Mononuclear cell (primary cell): ENCODE data around the gene ARFGAP3. TPM values are rescaled to one million over a fixed set of nuclear protein-coding genes. Genes with fewer than 3 reads are reported as not detected.

Source experiments
- H3K27me3 ChIP-seq: 2 replicates; pipeline ENCODE4 v1.6.0; 2011; ENCODE audit warnings: low read length, control low read depth; ENCODE audit not compliant: insufficient read depth
- H3K4me1 ChIP-seq: 2 replicates; pipeline ENCODE4 v1.5.1; 2011; ENCODE audit warnings: mild to moderate bottlenecking, low read length, control low read depth; ENCODE audit not compliant: insufficient read depth
- H3K4me3 ChIP-seq: 2 replicates; pipeline ENCODE4 v1.5.1; 2011; ENCODE audit warnings: mild to moderate bottlenecking, low read length, moderate library complexity
- H3K9me3 ChIP-seq: 2 replicates; pipeline ENCODE4 v1.5.1; 2011; ENCODE audit warnings: low read depth, mild to moderate bottlenecking, control low read depth, low read length
- total RNA-seq: library from RNA; depleted of rRNA; stranded (reverse); fragments of >200 nt; gene quantifications from one replicate; pipeline ENCODE4 v1.2.3, GENCODE V29; 2012

The ARFGAP3 gene
- total RNA-seq, 1 donor, result 39.9 TPM

GRCh38 chr22:42829302-42829701, 27.8 kb downstream of the ARFGAP3 start:
- Histone ChIP-seq H3K9me3 (no peaks in the 10 kb centered on the region), H3K27me3 (no peaks in the 10 kb centered on the region), H3K4me3 (no peak overlapping the region), H3K4me1 (no peaks in the 10 kb centered on the region)

DNA sequence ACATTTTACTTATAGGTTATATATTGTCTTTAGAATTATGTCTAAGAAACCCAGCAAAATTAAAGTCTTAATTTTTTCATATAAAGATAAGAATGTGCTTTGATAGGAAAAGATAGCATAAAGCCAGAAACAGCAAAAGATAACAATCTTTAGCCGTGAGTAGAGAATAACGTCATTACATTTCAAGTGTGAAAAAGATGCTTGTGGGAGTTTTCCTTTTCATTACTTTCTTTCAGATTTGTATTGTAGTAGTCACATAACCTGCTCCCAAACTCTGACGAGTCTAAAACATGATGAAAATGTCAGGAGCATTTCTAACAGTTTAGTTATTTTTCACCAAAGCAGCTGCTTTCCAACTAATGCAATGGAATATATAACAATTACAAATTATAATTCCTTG, 31.3 kb downstream of the ARFGAP3 start:
- no peak overlapping the region for H3K4me3 ChIP-seq
- no peaks in the 10 kb centered on the region for H3K27me3 ChIP-seq
- no peaks in the 10 kb centered on the region for H3K4me1 ChIP-seq
- no peaks in the 10 kb centered on the region for H3K9me3 ChIP-seq

DNA sequence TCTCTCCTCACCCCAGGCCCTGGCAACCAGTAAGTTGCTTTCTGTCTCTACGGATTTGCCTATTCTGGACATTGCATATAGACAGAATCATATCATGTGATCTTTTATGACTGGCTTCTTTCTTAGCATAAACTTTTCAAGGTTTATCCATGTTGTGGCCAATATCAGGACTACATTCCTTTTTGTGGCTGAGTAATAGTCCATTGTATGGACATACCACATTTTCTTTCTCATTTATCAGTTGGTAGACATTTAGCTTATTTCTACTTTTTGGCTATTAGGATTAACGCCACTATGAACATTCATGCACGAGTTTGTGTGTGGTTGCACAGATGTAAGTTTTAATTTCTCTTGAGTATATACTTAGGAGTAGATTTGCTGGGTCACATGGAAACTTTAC, 35.7 kb downstream of the ARFGAP3 start:
- Histone ChIP-seq H3K9me3 (no peaks in the 10 kb centered on the region), H3K27me3 (no peaks in the 10 kb centered on the region), H3K4me1 (no peaks in the 10 kb centered on the region), H3K4me3 (no peak overlapping the region)

- H3K4me1 ChIP-seq, result no peaks in the 10 kb centered on the region
- no peak overlapping the region for H3K4me3 ChIP-seq
- H3K27me3 ChIP-seq, result no peaks in the 10 kb centered on the region
- no peaks in the 10 kb centered on the region for H3K9me3 ChIP-seq
These were observed 36.9 kb downstream of the ARFGAP3 start for GRCh38 chr22:42820045-42820763.

GRCh38 chr22:42819412-42820044, 37.5 kb downstream of the ARFGAP3 start:
- H3K9me3 ChIP-seq, result no peaks in the 10 kb centered on the region
- H3K4me3 ChIP-seq, result no peak overlapping the region
- H3K4me1 ChIP-seq, result no peaks in the 10 kb centered on the region
- H3K27me3 ChIP-seq, result no peaks in the 10 kb centered on the region

DNA sequence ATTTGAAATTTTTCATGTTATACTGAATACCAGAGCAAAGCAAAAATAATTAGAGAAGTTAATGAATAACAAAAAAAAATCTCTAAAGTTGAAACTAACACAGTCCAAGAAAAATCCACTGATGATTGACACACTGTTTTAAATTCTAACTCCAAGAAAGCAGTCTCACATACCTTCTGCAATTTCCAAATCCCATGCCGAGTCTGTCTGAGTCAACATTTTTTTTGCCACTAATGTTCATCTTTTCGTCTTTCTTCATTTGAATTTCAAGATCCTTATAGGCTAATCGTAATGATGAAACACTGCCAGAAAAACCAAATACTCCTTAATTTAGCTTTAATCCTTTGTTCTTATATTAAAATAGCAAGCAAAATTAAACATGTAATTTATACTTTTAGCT, 39.5 kb downstream of the ARFGAP3 start:
- no peak overlapping the region for H3K4me3 ChIP-seq
- H3K9me3 ChIP-seq, result no peaks in the 10 kb centered on the region
- H3K27me3 ChIP-seq, result no peaks in the 10 kb centered on the region
- H3K4me1 ChIP-seq, result no peaks in the 10 kb centered on the region

DNA sequence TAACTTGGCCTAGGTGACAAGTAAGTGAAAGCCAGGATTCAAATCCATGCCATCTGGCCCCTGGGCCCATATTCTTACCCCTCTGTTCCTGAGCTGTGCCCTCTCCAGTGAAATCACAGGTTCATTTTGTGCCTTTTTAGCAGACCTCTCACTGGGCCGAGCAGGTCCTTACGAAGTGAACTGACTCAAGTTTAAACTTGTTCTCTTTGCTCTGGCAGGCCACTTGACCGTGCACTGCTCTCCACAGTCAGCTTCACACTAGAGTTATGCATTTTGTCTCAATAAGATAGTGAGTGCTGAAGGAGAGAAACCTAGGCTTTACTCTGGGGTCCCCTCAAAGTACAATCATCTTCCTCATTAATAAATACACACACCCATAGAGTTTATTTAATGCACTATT, 40.7 kb downstream of the ARFGAP3 start:
- no peaks in the 10 kb centered on the region for H3K9me3 ChIP-seq
- no peaks in the 10 kb centered on the region for H3K27me3 ChIP-seq
- H3K4me1 ChIP-seq, result no peaks in the 10 kb centered on the region
- no peak overlapping the region for H3K4me3 ChIP-seq

- Histone ChIP-seq H3K4me1 (no peaks in the 10 kb centered on the region), H3K27me3 (no peaks in the 10 kb centered on the region), H3K9me3 (no peaks in the 10 kb centered on the region), H3K4me3 (no peak overlapping the region)
These were observed 42.5 kb downstream of the ARFGAP3 start for GRCh38 chr22:42814616-42815015.

DNA sequence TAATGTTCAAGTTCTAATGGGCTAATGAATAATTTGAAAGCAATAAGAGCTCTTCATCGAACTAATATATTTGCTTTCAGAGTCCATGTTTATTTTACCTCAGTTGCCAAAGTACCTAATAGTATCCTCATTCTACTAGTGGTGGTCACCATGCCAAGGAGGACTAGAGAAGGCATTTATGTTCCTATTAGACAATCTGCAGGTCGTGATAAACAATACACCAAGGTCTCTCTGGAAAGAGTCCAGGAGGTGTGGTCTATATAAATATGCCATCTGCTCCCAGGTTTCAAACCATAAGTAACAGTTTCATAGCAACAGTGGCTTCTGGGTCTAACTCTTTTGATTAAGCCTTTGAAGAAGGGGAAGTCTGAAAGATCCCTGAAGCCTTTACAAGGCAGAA, 42.9 kb downstream of the ARFGAP3 start:
- Histone ChIP-seq H3K9me3 (no peaks in the 10 kb centered on the region), H3K4me3 (no peak overlapping the region), H3K27me3 (no peaks in the 10 kb centered on the region), H3K4me1 (no peaks in the 10 kb centered on the region)

- Histone ChIP-seq H3K27me3 (no peaks in the 10 kb centered on the region), H3K4me1 (peaks cover 3% of the 10 kb centered on the region), H3K9me3 (no peaks in the 10 kb centered on the region), H3K4me3 (no peak overlapping the region)
These were observed 43.6 kb downstream of the ARFGAP3 start for GRCh38 chr22:42813501-42813900.

- H3K4me3 ChIP-seq, result no peak overlapping the region
- H3K9me3 ChIP-seq, result no peaks in the 10 kb centered on the region
- H3K4me1 ChIP-seq, result peaks cover 5% of the 10 kb centered on the region
- H3K27me3 ChIP-seq, result no peaks in the 10 kb centered on the region
These were observed 45.6 kb downstream of the ARFGAP3 start for GRCh38 chr22:42811459-42811858.

- H3K4me1 ChIP-seq, result peaks cover 5% of the 10 kb centered on the region
- no peak overlapping the region for H3K4me3 ChIP-seq
- H3K9me3 ChIP-seq, result no peaks in the 10 kb centered on the region
- no peaks in the 10 kb centered on the region for H3K27me3 ChIP-seq
These were observed 48.6 kb downstream of the ARFGAP3 start for GRCh38 chr22:42808521-42808920.

GRCh38 chr22:42807185-42807584, 49.9 kb downstream of the ARFGAP3 start:
- no peaks in the 10 kb centered on the region for H3K27me3 ChIP-seq
- no peaks in the 10 kb centered on the region for H3K9me3 ChIP-seq

GRCh38 chr22:42805998-42806830, 50.9 kb downstream of the ARFGAP3 start:
- Histone ChIP-seq H3K4me3 (no peak overlapping the region), H3K9me3 (no peaks in the 10 kb centered on the region), H3K27me3 (no peaks in the 10 kb centered on the region), H3K4me1 (peaks cover 5% of the 10 kb centered on the region)

More at GRCh38 chr22:42807185-42807584, 49.9 kb downstream of the ARFGAP3 start:
- Histone ChIP-seq H3K4me1 (peaks cover 5% of the 10 kb centered on the region), H3K4me3 (no peak overlapping the region)
